HepG2 (cell line): ENCODE results near the gene ZMYND8.

ENCODE experiments used
- KLF16 ChIP-seq, 2 experiments: sonication (generic) in 1 of 2; formaldehyde crosslinking in 1 of 2; IDR thresholded peaks; 2 replicates each; pipeline versions ENCODE4 v1.6.1 to v1.8.0; 2016 to 2023; ENCODE audit warnings: missing genetic modification reagents in 2 of 2, missing compliant biosample characterization in 1 of 2
- RFX5 ChIP-seq: IDR thresholded peaks from 2 replicates; pipeline ENCODE4 v1.6.1; 2011; ENCODE audit warnings: low read depth, low read length, improper control_type of control experiment
- ZFP36 ChIP-seq: fragments of 150-350 bp; IDR thresholded peaks from 2 replicates; pipeline ENCODE4 v1.6.1; 2018; ENCODE audit warnings: borderline replicate concordance, low read length, low read depth; ENCODE audit not compliant: partially characterized antibody

DNA sequence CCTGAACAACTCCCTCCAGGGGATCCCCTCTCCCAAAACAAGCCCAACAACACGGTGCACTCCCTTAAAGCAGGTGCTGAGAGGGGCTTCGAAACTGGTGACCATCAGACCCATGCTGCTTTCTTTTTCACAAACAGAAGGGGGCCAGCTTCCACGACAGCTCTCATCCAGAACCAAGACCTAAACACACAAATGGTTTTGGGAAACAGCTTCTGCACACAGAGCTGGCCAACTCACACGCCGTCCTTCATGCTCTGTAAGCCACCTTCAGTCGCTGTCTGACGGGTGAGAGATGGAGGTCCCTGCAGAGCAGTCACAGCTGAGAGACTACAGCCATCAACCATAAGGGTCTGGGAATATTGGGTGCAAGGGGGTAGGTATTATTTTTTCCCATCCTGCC, 76.3 kb downstream of the ZMYND8 start:
- no peak for TF ChIP-seq KLF16 (CRISPR knock-in tag; IDR thresholded peaks at IDR 0.05)
- TF ChIP-seq RFX5, result no peak
- TF ChIP-seq ZFP36, result no peak
